HG03442 (cell line): ENCODE results near the gene CD180.

Source experiments
- ATAC-seq: cut with Tn5 transposase; IDR thresholded peaks from one replicate; pipeline ENCODE4 v1.9.1; 2021; ENCODE audit warnings: mild to moderate bottlenecking, moderate library complexity; ENCODE audit not compliant: unreplicated experiment

CD180 gene

DNA sequence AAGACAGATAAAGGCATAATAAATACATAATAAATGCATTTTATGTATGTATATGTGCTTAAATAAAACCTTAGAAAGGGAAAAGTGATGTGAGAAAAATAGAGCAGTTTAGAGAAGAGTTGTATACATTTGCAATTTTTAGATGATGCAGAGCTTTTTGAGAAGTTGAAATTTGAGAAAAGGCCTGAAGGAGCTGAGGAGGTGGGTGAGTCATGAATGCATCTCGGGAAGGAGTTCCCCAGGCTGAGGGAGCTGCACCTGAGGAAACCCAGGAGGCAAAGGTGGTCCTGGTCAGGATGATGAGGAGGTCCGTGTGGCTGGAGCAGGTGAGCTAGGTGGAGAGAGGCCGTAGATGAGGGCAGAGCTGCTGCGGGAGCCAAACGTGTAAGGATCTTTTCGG, 17.4 kb upstream of the CD180 start:
- no peak for ATAC-seq

- no peak for ATAC-seq
Measured at GRCh38 chr5:67211926-67212325, 15.3 kb upstream of the CD180 start.

DNA sequence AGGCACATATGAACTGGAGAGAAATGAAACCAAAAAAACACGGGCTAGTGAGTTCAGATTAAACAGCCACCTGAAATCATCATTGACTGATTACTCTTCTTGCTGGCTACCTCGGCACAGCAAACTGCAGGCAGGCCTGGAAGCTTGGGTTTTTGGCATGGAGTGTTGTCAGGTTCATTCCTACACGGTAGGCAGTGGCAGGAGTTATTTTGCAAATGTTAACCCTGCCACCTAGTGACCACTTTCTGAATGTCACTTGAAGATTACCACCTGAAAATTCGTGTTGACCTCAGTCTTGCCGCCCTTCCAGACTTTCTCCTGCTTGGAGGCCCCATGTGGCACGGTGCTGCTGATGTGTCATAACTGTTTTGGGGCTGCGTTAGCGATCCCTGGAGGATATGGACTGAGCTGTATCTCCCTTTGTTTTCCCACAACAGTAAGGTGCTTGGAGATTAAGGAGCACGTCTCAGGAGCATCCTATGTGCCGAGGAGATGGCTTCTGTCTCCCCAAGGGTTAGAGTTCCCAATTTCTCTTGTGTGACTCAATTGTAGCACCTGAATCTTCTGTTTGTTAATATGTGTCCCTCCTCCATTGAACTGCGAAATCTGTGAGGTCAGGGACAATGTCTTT, 12.7 kb upstream of the CD180 start:
- ATAC-seq = peak; percentile 30

DNA sequence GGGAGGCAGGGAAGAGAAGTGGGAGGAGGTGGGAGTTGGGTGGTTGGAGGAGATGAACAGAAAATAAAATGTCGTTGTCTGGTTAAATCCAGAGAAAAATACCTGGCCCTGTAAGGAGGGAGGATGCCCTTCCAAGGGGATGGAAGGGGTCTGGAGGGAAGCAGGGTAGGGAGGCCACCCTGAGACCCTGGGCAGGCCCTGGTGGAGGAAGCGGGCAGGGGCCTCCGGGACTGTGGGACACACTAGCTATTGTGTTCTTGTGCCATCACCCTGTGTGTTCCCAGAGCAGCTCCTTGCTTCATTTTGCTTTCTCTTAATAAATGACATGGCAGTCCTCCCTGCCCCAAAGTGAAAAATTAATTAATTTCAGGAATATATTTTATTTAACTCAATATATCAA, 11.8 kb upstream of the CD180 start:
- ATAC-seq = no peak

DNA sequence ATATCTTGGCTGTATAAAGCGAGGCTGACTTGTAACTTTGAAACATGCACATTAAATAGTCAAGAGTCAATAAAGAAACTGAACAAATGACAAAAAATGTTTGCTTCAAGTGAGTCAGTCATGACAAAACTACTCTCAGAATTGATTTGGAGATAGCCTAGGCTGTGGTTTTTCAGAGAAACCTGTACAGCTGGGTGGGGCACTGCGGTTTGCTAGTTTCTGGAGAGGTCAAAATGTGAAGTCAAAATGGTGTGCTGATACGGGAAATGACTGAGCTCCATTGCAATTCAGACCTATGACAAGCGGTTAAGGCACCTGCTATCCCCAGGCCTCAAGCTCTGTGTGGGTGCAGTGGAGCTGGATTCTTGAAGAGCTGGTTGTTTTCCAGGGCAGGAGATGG, 10.3 kb upstream of the CD180 start:
- ATAC-seq = peak; percentile 82

DNA sequence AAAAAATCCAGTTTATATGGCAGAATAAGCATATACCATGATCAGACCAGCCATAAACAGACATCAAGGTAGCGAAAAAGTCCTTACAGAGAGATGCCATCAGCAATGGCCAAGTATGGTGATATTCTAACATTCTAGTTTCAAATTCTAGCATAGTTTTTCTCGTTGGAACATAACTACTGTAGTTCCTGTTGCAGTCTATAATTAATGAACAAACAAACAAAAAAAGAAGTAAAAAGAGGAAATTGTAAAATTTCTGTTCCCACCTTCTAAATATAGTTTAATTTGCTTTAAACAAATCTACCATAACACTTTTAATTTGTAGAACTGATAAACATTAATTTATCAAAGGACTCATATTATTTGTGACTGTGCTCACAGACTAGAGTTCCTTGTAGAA, 9.9 kb upstream of the CD180 start:
- no peak for ATAC-seq

- no peak for ATAC-seq
Measured at GRCh38 chr5:67205981-67206380, 9.4 kb upstream of the CD180 start.

DNA sequence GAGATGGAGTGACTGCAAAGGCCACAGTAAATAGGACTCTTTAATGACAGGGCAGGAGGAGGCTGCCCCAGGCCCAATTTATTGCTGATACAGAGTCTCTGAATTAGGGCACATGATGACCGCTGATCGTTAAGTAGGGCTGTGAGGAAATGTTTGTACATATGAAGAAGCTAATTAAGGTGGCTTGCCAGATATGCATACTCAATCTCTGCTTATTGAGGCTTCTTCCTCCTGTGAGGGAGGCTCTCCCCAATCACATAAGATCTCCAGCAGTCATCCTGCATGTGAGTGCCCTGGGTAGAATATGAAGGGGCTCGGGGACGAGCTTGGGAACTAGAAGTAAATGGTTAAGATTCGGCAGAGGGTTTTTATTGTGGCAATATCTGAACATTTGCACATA, 8.2 kb upstream of the CD180 start:
- no peak for ATAC-seq

- ATAC-seq = no peak
Measured at GRCh38 chr5:67203701-67204074, 7.1 kb upstream of the CD180 start.

DNA sequence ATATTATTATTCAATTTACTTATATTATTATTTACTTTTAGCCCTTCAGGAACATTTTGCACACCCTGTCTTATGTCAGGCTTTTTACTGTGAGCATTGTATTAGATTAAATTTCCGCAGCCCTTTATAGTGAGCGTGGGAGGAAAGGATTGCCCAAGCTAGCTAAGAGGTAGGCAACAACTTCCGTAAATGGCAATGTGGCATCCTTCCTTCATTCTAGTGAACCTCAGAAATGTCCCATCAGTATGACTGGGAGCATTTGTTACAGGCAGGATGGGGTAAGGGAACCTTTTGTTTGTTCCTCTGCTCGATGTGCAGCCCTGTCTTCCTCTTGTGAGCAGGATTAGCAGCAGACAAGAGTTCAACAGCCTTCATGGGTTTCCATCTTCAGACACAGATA, 6.2 kb upstream of the CD180 start:
- no peak for ATAC-seq

DNA sequence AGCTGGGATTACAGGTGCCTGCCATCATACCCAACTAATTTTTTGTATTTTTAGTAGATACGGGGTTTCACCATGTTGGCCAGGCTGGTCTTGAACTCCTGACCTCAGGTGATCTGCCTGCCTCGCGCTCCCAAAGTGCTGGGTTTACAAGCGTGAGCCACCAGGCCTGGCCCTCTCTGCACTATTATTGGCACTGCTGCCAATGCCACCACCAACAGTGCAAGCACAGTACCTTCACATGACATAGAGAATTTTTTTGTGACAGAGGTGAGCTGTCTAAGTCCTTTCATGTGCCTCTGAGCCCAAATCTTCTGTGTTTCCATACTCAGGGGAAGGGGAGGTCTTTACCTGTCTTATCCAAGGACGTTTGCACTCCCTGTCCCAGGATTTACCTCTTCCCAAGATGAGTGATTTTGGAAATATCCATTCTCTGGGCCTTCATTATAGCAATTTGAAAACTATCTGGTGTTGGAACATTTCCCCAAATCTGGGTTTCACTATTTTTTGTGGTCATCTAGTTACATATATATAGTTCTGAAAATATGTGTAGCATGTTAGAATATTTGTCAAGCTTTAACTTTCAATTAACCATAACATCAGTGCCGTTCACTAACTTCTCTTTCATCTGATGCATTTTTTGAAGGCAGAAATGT, 5.4 kb upstream of the CD180 start:
- no peak for ATAC-seq

GRCh38 chr5:67200809-67201562, 4.4 kb upstream of the CD180 start:
- ATAC-seq = no peak

DNA sequence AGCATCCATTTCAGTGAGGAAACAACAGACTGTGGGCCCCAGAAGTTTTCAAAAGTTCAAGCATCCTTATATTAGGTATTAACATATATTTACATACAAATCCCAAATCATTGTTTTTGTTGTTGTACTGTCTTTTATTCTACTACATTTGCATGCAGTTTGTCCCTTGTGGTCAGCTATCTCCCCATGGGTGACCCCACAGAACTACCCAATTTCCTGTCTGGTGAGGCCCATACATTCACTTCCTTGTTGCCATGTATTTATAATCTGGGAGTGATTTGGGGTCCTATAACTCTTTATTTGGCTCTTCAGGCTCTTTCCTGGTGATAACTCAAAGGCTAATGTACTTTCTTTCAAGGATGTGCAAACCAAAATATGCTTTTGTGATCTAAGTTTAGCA, 3.3 kb upstream of the CD180 start:
- ATAC-seq = no peak

DNA sequence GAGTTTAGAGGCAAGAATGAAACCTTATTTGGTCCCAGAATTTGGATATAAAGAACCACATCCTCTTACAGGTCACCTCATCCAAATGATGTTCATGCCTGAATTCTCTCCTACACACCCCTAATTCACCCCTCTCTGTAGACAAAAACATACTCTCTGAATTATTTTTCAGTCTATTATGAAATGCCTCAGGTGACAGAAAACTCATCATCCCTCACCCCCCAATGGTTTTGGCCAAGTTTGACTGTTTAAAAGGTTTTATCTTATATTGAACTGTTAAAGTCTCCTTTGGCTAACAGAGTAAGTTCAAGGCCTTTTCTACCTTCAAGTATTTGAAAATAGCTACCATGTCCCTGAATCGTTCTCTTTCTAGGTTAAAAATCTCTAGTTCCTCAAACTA, 2.3 kb upstream of the CD180 start:
- ATAC-seq = no peak

- no peak for ATAC-seq
Measured at GRCh38 chr5:67197536-67197935, 937 bp upstream of the CD180 start.

- no peak for ATAC-seq
Measured at GRCh38 chr5:67195406-67196275, 958 bp downstream of the CD180 start.

DNA sequence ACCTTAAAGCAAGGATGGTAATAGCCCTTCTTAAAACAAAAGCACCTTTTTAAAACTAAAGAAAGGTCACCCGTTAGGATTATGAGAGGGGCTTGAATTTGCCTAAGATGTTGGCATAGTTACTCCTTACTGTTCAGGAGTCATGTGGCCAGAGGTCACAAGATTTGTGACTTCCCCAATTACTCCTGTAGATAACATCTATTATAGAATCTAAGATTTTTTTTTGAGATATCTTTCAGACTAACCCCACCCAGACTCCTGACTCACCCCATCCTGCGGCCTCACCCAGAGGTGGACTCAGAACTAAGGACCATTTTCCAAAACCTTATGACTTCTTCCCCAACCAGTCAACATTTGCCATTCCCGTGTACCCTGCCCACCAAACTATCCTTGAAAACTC, 2.4 kb downstream of the CD180 start:
- no peak for ATAC-seq

DNA sequence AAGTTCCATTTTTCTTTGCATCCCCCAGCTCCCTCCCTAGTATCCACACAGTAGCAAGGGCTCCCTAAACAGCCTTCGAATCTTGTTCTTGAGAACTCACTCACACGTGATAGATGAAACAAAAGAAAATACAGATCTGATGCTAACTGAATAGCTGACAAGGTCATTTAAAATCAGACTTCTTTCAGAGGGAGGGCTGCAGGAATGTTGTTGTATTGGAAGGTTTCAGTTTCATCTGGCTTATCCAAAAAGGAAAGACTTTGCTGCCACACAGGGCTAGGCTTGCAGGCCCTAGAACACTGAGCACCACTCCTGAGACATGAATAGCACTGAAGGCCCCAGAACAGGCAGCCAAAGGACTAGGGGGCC, 3.2 kb downstream of the CD180 start:
- no peak for ATAC-seq

- peak; percentile 35 for ATAC-seq
Measured at GRCh38 chr5:67192719-67193438, 3.7 kb downstream of the CD180 start.

DNA sequence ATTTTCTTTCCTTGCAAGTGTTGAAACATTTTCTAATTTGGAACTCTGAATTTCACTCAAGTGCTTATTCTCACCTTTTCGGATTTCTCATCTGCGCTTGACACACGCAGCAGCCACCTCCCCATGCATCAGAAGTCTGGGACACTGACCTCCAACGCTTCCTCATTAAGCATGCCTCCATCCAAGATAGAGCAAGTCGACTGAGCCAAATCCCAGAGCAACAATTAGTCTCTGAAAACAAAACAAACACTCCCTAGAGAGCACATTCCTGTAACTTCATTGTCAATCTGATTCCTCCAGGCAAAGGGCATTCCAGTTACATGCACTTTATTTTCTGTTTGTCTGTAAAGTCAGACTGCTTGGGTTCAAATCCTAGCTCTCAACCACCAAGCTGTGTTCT, 5.7 kb downstream of the CD180 start:
- ATAC-seq = no peak

DNA sequence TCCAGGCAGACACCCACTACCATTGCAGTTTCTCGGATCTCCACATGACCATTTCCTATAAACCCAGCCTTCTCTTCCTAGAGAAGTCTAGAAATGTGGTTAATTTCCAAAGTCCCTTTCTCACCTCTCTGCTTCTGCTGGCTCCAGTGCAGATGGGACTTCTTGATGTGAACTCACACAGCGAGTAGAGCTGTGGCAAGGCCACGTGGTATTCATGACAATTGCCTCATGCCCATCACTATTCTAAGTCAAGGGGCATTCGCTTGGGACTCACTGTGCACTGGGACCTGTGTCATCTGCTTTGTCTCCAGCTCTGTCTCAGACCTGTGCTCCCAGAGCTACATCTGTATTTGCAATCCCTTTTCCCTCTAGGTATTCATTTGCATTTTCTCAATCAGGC, 6.2 kb downstream of the CD180 start:
- ATAC-seq = no peak
